HUDEP-2 (cell line): Measurements from ENCODE around the gene RNF212B.
A peak's percentile ranks its signal among the peaks of the same experiment; 100 is the strongest.

Source experiments
- DNase-seq, 76 experiments: peaks; one replicate each; lab custom pipeline; 2025; ENCODE audit not compliant: unreplicated experiment in 76 of 76; lab: John Stamatoyannopoulos, UW

RNF212B gene

GRCh38 chr14:23286902-23287479 is 49.3 kb downstream of the RNF212B start:
- DNase-seq, result no peak

- peak in 47 of 76 experiments; percentile 4 to 59 (median 33) for DNase-seq
These were observed 57.2 kb downstream of the RNF212B start for GRCh38 chr14:23294734-23295561.

GRCh38 chr14:23296012-23296777 is 58.5 kb downstream of the RNF212B start:
- DNase-seq, result no peak

DNA sequence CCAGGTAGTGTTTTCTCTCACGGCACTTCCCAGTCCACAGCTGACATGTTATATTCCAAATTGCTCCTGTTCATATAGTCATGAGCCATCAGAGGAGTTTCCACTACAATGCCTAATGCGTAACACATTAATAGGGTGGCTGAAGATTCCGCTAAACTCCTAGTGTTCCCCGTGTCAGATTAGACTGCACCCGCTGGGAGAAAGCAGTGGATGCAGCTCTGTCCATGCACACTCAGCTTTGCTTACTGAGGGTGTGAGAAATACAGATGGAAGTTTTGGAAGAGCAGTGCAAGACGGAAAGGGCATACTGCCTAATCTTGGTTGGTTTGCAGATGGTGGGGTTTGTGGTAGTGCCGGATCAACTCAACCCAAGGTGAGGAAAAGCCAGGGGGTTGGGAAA is 59.4 kb downstream of the RNF212B start:
- no peak for DNase-seq

GRCh38 chr14:23297611-23298277 is 60.0 kb downstream of the RNF212B start:
- DNase-seq, result peak in 59 of 76 experiments; percentile 3 to 81 (median 32)

DNA sequence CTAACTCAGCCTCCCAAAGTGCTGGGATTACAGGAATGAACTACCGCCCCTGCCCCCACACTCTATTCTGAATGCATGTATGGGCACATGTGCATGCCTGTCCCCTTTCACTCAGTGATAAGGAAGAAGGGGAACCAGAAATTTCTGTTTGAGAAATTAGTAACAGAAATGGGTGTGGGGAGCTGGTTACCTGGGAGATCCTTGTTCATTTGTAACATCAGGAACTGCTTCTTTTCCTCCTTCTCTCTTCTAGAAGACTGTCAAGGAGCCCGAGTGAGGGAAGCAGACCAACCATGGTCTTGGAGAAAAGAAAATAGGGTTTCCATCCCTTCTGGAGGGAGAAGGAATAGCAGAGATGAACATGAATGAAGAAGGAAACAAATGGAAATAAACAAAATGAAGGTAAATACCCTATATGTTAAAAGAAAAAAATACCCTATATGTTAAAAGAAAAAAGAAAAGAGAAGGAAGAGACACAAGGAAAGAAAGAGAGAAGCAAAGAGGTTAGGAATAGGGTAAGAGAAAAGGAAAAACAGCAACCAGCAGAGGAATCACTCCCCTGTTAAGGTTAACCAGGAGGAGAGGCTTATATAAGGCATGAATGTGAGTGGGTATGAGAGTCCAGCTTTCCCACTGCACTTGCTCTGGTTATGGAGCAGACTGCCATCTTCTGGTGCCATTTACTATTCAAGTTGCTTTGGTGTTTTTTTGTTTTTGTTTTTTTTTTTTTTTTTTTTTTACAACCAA is 61.6 kb downstream of the RNF212B start:
- DNase-seq, result peak in 20 of 76 experiments; percentile 4 to 44 (median 22)

DNA sequence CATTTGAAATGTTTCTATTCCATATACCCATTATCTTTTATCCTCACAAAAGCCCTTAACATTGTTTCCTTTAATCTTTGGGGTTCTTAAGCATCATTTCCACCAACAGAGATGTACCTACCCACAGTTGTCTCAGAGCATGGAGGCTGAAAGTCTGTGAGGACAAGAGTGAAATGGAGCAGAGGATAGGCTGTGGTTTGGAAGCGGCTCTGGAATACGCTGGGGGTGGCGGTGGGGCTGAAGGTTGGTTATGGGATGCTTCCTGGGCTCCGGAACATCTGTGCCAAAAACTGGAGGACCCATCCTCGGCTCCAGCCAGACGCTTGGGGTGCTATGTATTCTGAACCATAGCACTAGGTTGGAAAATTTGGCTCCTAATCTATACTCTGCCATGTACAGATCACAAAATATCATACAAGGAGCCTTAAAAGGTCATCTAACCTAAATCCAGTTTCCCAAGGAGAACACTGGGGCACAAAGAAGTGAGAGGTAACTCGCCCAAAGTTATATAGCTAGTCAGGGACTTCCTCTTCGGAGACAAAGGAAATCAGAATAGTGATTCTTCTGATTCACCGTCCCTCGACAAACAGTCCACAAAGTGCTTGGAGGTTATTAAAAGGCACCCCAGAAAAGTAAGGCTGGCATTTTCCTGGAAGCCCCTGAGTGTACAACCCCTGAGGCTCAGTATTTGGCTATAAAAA is 62.4 kb downstream of the RNF212B start:
- DNase-seq, result no peak

- peak in 1 of 76 experiments; percentile 3 for DNase-seq
These were observed 63.0 kb downstream of the RNF212B start for GRCh38 chr14:23300687-23301223.

DNA sequence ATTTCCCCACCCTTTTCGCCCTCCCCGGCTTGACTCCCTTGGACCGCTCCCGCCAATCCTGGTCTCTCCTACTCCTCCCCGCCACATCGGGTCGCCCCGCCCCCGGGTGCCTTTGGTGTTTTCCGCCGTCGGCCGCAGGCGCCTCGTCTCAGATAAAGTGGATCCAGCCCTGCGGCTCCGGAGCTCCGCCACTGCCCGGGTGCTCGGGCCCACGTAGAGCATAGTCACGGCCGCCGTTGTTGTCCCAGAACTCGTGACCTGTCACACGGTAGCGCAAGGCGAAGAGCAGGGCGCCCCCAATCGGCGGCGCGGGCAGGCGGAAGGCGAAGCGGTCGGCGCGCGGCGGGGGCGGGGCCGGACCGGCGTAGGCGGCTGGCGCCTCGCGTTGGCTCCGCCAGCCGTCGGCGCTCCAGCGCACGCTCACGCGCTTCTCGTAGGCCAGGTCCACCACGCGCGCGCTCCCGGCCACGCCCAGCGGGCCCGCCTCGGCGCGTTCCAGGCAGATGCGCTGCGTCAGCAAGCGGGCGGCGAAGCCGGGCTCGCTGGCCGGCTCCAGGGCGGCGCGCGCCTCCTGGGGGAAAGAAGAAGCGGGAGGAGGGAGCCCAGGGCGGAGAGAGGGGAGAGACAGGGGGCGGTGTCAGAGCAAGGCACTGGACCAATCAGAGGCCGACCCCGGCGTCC is 63.7 kb downstream of the RNF212B start:
- DNase-seq, result peak in 75 of 76 experiments; percentile 76 to 99 (median 96)

DNA sequence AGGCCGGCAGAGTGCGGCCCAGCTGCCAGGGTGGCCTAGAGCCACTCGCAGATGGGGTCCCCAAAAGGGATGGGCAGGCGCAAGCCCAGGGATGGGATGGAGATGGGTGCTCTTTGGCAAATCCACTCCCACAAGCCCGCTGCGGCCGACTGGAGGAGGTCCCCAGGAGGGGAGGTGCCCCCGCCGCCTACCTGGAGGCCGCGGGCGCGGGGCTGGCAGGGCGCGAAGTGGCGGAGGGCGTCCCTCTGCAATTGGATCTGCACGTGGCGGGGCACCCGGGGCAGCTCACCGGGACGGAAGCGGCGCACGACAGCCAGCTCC is 64.2 kb downstream of the RNF212B start:
- DNase-seq, result peak in 13 of 76 experiments; percentile 49 to 95 (median 66)

GRCh38 chr14:23302290-23303225 is 64.8 kb downstream of the RNF212B start, which contains the start of gene PPP1R3E:
Gene PPP1R3E, minus strand, starts transcription at chr14:23302859. Its CDS starts 283 bp downstream, at chr14:23302576.
- peak in 59 of 76 experiments; percentile 2 to 74 (median 55) for DNase-seq

- DNase-seq, result peak in 63 of 76 experiments; percentile 14 to 80 (median 61)
These were observed 68.8 kb downstream of the RNF212B start, which contains the start of gene BCL2L2 for GRCh38 chr14:23306412-23307145. Gene BCL2L2, plus strand, starts transcription at chr14:23306833. Its CDS starts 935 bp downstream, at chr14:23307768.

DNA sequence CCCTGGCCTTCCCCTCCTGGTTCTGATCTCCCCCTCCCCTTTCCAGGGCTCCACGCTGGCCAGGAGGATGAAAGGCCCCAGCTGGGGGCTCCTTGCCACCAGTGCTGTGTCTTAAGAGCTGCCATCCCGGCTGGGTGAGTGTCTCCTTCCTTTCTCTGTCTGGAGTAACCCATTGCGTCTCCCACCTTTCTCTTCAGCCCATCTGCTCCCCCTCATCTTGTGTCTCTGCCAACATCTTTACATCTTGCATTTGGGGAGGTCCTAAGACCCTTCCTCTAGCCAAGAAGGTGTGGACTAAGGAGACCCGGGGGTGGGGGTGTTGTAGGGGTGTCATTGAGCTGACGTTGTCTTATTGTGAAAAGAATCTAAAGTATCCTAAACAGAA is 69.4 kb downstream of the RNF212B start:
- no peak for DNase-seq

DNA sequence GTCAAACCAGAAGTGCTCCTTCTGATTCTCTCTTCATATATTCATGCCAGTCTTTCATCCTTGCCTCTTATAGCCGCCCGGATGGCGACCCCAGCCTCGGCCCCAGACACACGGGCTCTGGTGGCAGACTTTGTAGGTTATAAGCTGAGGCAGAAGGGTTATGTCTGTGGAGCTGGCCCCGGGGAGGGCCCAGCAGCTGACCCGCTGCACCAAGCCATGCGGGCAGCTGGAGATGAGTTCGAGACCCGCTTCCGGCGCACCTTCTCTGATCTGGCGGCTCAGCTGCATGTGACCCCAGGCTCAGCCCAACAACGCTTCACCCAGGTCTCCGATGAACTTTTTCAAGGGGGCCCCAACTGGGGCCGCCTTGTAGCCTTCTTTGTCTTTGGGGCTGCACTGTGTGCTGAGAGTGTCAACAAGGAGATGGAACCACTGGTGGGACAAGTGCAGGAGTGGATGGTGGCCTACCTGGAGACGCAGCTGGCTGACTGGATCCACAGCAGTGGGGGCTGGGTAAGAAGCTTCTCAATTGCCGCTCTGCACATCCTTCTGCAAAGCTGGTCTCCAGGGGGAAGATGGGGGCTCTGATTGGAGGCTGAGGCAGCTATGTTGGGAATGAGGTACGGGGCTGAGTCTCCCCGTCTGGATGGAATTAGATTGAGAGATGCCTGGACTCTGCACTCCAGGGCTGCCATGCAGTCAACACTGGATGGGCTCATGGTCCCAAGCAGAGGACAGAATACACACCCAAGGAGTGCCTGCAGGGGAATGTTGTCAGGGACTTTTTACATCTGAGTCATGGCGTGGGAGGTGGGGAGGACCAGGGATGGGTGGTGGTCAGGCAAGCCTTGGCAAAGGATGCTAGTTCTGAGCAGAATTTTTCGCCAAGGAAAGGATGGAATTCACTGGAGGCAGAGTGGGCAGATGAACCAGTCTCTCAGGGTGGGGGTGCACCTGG is 70.2 kb downstream of the RNF212B start:
- no peak for DNase-seq

GRCh38 chr14:23308721-23309445 is 71.1 kb downstream of the RNF212B start:
- no peak for DNase-seq
